Stimulated activated CD4-positive, alpha-beta T cell treated with anti-CD3 and anti-CD28 coated beads, TNF-alpha, amount 100 ng/mL, for 4 hours (primary cell): Measurements from ENCODE around the gene GLTP.

ENCODE experiments used
- DNase-seq, 3 experiments: peaks; one replicate each; pipeline ENCODE4 v3.0.0-alpha.2; 2020; ENCODE audit warnings: low read depth in 3 of 3

The GLTP gene

DNA sequence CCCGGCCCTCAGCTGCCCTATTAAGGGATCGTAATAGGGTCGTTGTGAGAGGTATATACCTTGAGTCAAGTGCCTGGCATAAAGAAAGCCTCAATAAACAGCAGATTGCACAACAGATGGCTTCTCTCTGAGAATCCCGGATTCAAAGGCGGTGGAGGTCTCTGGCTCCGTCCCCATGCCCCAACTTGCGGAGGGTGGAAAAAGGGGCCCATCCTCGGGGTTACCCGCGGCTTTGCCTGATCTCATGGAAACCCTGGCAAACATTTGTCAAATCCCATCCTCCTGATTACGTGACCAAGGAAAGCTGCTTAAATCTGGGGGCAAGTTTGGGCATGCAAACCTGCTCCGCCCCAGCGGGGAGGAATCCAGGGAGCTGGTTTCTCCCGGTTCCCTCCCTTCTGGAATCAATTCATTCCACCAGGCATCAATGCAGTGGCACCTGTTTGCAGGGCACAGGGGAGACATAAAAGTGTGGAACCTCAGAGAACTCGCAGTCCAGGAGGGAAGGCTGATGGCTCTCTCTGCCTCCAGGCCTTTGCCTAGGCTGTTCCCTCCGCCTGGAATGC is 59.4 kb downstream of the GLTP start:
- no peak for DNase-seq

DNA sequence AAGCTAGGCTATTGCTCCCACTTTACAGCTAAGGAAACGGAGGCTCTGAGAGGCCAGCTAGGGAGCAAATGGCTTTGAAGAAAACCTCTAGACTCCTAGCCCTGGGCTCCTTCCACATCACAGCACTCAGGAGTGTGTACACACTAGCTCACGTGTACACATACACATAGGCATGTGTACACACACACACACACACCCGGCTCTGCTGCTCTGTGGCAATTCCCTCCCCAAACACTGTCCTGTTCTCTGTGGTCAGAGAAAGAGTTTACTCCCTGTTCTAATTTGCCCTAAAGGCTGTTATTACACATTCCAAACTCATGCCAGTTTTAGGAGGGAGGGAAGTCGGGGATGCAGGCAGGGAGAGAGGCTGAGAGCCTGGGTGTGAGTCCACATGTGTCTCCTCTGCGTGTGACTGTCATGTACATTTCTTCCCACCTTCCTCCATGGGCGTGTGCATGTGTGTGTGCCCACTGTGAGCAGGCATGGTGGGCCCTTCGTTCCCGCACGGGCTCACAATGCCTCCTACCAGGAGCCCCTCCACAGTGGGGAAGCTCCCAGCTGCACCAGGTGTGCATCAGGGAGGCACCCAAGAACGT is 61.3 kb downstream of the GLTP start:
- DNase-seq = no peak

DNA sequence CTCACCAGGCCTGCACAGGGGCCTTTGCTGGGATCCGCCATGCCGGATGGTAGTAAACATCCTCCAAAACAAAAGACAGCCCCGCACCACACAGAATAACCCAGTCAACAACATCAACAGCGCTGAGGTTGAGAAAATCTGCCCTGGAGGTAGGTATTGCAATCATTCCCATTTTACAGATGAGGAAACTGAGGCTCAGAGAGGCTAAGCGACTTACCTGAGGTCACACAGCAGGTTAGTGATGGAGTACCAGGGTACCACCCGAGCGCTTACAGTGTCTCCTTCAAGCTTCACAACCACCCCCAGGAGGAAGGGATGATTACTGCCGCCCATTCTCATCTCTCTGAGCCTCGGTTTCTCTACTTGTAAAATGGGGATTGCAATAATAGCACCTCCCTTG is 62.1 kb downstream of the GLTP start:
- DNase-seq = no peak

DNA sequence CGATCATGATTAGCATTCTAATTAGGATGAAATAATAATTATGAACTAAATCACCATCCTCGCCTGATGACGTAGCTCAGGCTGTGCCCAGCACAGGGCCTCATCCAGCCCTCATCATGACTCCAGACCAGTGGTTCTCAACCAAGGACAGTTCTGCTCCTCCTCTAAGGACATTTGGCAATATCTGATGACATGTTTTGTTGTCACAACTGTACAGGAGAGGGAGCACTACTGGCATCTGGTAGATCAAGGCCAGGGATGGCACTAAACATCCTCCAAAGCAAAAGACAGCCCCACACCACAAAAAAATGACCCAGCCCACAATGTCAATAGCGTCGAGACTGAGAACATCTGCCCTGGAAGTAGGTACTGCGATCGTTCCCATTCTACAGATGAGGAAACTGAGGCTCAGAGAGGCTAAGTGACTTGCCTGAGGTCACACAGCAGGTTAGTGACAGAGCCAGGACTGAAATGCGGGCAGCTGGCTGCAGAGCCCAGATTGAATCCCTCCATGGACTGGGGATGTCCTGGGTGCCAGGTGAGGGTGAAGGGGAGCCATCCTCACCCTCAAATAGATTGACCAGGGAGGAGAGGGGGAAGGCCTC is 62.6 kb downstream of the GLTP start:
- DNase-seq = no peak

DNA sequence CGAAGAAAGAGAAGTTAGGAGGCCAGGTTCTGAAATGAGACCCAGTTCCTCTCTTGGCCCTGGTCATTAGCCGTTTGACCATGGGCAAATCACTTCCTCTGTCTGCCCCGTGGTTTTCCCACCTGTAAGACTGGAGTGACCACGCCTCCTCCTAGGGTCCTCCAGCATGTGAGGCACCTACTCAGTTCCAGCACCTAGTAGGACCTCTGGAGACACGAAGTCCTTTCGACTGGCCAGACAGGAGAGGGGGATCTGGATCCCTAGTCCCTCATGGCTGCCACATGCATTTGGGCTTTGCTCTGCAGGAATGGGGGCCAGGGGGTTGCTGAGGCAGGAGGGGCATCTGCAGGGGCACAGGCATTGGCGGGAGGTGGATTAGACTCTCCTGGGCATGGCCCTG is 63.5 kb downstream of the GLTP start:
- no peak for DNase-seq

DNA sequence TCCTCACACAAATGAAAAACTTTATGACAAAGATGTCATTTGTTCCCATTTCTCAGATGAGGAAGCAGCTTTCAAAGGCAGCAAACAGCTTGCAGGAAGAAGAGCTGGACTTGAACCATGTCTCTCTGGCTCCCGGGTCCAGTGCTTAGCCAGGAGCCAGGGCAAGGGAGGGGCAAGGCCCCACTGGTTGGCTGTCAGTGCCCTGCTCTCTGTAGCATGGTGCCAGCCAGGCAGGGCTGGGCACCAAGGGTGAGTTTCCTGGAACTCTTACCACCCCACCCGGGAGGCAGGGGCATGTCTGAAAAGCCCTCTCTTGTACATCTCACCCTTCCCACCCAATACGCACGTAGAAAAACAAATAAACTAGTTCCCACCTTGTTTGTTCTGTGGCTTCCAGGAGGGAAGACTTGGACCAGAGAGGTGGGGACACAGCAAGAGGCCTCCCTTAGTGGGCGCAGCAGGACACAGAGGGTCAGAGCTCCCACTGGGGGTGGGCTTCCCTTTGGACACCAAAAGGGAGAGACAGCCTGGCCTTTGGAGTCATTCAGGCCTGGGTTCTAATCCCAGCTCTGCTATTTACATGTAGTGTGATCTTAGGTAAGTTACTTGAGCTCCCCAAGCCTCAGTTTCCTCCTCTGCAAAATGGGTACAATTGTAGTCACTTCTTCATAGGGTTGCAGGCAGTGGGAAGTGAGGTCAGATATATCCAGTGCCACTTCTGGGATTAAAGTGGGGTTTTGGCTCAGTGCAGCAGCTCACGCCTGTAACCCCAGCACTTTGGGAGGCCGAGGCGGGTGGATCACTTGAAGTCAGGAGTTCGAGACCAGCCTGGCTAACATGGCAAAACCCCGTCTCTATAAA is 64.4 kb downstream of the GLTP start:
- no peak for DNase-seq

DNA sequence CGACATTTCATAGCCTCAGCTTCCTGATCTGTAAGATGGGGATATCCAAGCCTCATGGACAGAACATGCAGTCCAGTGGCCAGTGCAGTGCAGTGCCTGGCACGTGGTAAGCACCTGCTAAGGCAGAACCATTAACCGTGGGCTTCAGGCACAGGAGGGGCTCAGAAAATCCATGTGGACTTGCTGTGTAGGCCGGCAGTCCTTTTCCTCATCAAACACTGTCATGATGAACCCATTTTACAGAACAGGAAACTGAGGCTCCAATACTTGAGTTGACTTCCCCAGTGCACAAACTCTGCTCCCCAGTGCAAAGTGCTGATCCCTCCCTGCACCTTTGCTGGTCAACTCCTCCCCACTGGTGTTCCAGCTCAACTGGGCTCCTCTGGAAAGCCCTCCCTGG is 65.1 kb downstream of the GLTP start:
- no peak for DNase-seq

DNA sequence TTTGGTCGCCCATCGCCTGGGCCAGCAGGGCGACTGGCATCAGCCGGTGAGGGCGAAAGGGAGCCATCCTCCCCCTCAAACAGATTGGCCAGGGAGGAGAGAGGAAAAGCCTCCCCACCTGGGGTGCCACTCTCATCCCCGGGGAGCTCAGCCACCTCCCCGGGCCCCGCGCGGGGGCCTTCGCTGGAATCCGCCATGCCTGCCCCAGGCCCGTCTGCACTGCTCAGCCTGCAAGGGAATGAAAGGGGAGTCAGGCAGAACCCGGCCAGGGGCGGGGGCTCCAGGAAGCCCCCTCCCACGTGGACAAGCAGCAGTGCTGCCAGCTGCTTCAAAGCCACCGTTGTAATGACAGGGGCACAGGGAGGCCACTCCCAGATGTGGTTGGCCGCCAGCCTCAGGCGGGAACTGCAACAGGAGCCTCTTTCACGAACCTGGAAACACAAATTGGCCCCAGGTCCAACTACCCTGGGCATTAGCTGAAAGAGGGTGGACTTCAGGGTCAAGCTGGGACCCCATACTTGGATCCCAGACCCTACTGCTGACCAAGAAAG is 65.7 kb downstream of the GLTP start:
- no peak for DNase-seq

DNA sequence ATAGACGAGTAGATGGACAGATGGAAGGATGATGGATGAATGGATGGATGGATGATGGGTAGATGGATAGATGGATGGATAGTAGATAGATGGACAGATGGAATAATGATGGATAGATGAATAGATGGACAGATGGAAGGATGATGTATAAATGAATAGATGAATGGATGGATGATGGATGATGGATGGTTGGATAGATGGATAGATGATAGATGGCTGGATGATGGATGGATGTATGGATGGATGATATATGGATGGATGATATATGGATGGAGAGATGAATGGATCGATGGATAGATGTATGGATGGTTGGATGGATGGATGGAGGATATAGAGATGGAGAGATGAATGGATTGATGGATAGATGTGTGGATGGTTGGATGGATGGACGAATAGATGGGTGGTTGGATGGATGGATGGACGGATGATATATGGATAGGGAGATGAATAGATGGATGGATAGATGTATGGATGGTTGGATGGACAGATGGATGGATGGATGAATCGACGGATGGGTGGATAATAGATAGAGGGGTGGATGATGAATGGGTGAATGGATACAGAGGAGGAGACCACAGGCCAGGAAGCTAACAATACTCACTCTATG is 66.4 kb downstream of the GLTP start:
- DNase-seq = no peak

DNA sequence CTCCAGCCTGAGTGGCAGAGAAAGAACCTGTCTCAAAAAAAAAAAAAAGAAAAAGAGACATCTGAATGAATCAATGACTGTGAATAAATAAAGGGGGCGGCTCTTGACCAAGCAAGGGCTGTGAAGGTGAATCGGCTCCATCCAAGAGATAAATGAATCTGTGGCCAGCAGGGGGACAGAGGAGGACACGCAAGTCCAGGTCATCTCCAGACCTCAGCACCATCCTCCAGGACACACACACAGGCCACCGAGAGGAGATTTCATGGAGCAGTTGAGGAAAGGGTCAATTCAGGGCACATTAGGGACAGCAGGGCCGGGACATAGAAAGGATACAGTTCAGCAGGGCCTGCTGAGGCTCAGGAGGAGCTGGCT is 68.7 kb downstream of the GLTP start:
- no peak for DNase-seq

DNA sequence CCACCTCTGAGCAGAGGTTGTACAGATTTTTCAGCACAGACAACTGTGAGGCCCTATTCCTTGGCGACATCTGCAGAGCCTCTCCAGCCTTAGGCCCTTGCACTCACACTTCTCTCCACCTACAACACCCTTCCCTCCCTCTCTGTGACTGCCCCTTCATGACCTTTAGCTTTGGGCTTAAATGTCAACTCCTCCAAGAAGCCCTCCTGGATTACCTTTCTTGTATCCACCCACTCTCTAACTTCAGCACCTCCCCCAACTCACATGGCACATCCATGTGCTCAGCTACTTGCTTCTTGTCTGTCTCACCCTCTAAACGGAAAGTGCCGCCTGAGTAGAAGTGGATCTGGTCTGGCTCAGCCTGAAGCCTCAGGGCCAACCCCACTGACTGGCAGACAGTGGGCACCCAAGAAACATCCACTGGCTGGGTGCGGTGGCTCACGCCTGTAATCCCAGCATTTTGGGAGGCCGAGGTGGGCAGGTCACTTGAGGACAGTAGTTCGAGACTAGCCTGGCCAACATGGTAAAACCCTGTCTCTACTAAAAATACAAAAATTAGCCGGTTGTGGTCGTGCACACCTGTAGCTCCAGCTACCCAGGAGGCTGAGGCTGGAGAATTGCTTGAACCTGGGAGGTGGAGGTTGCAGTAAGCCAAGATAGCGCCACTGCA is 69.3 kb downstream of the GLTP start:
- no peak for DNase-seq

DNA sequence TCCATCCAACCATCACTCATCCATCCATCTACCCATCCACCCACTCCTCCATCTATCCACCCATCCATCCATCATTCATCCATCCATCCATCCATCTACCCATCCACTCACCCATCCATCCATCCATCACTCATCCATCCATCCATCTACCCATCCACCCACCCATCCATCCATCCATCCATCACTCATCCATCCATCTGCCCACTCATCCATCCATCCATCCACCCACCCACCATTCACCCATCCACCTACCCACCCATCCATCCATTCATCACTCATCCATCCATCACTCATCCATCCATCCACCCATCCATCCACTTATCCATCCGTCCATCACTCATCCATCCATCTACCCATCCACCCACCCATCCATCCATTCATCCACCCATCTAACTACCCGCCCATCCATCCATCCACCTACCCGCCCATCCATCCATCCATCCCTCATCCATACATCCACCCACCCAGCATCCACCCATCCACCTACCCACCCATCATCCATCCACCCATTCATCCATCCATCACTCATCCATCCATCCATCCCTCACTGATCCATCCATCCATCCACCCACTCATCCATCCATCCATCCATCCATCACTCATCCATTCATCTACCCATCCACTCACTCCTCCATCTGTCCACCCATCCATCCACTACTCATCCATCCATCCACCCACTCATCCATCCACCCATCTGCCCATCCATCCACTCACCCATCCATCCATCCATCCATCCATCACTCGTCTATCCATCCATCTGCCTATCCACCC is 71.3 kb downstream of the GLTP start:
- no peak for DNase-seq

DNA sequence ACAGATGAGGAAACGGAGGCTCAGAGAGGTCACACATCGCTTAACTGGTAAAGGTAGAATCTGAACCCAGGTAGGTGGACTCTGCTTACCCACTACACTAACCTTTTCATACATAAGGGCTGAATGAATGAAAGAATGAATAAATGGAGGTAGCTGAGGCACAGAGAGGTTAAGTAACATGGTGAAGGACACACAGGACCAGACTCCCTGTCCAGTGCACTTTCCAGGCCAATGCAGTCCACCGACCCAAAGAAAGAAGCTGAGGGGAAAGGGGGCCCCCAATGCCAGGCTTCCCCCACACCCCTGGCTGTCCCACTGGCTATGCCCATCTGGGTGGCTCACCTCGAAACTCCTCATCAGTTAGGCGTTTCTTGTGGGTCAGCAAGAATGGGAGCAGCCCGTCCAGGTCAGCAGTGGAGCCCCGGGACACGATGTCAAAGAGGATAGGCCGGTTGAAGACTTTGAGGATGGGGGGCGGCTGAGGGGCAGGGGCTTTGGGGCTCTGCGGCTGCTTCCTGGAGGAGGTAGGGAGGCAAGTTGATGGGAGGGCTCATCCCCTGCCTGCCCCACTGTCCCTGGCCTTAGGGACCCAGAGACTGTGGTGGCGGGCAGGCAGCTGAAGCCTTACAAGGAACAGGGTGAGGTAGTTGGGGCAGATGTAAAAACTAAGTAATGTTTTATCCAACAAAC is 72.2 kb downstream of the GLTP start:
- DNase-seq = no peak

DNA sequence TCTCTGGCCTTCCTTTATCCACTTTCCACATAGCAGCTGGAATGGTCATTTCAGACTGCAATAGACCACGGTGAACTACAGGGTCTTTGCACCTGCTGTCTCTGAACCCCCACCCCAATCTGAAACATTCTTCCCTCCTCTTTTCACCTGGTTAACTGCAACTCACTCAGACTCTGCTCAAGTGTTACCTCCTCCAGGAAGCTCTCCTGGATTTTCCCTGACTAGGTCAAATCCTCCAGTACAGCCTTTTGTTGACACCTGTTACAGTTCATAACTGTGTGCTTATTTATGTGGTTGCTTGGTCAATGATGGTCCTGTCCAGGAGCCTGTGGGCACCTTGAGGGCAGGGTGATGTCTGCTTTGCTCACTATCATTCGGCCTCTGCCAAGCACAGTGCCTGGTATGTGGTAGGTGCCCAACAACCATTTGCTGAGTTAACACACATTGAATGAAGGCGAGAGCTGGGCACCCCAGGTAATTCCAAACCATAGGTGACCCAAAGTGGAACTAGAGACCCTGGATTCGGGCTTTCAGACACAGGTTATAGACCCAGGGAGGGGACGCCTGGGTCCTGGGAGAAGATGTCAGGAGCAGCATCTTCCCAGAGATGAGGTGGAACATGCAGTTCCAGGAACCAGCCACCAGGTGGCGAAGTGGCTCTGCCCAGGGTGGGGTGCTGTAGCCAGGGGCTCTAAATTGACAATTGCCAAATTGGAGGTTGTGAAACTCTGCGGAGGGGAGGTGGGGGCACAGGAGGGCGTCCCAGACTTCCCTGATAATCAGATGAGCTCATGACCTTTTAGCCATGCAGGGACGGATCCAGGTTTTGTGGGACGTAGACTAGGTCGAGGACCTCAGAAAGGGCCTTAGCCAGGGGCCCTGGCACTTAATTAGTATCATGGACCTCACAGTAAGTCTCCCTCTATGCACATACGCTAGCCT is 75.2 kb downstream of the GLTP start:
- DNase-seq = peak; percentile 35 to 51 (median 37)

DNA sequence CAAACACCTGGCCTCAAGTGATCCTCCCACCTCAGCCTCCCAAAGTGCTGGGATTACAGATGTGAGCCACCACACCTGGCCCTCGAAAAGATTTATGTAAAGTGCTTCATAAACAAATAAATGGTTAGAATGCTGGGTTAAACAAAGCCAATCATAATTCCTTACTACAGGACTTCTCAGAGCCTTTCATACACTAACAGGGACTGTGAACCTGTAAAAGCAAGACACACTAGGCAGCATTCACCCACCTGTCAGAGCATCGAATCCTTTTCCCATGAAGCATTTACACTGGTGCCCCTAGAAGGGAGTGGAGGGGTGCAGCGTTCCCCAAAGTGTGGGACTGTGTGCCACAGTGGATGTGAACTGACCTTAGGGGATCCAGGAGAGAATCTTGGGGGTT is 76.7 kb downstream of the GLTP start:
- DNase-seq = no peak

DNA sequence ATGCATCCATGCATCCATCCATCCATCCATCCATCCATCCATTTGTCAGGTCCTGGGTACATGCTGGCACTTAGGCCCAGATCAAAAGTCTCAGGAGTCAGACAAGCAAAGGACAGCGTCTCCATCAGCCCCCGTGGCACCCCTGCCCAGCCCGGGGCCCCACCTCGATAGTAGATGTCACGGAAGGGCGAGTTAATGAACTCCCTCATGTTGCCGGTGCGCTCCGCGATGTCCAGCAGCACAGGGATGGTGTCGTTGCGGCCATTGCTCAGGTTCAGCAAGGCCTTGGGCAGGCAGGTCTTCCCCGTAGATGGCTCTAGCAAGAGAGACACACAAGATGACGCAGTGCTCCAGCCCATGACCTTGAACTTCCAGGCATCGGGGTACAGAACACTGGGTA is 77.5 kb downstream of the GLTP start:
- DNase-seq = no peak
